Measurements from ENCODE around the gene PRPH.
"Not testable (repeated sequence)": the region's sequence is repeated elsewhere in the genome, so short reads cannot be mapped to it uniquely, and the experiment has no call there.

Gene PRPH

GRCh38 chr12:49331380-49332222 lies 36.7 kb downstream of the PRPH start:
- in situ Hi-C loops (cut with MboI; ENCODE audit: low sequenced_read_pairs), result no loop called here

- in situ Hi-C loops (cut with MboI; ENCODE audit: low sequenced_read_pairs), result no loop called here
Measured at GRCh38 chr12:49332441-49332861, 37.5 kb downstream of the PRPH start.

DNA sequence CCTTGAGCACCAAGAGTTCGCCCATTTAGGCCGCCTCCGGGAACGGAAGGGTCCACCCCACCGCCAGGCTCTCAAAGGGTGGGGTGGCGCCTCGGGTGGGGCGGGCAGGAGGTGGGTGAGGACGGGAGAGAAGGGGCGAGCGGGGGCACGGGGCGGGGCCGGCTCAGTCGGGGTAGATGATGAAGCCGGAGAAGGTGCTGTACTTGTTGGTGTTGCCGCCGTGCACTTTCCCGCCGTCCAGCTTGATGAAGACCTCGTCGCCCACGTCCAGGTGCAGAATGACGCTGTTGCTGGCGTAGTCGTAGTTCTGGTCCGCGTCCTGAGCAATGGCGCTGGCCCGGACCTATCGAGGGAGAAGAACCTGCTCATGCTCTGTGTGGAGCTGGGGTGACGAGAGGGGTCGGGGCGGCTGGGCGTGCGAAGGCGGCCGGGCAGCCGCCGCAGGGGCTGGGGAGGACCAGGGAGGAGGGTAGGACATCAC lies 38.0 kb downstream of the PRPH start:
- in situ Hi-C loops (cut with MboI; ENCODE audit: low sequenced_read_pairs), result no loop called here

DNA sequence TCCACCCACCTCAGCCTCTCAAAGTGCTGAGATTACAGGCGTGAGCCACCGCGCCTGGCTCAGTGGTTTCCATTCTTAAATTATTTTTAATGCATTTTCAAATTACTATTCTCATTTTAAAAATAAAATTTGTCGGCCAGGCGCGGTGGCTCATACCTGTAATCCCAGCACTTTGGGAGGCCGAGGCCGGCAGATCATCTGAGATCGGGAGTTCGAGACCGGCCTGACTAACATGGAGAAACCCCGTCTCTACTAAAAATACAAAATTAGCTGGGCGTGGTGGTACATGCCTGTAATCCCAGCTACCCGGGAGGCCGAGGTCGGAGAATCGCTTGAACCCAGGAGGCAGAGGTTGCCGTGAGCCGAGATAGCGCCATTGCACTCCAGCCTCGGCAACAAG lies 38.8 kb downstream of the PRPH start:
- in situ Hi-C loops (cut with MboI; ENCODE audit: low sequenced_read_pairs), result not testable (repeated sequence)

DNA sequence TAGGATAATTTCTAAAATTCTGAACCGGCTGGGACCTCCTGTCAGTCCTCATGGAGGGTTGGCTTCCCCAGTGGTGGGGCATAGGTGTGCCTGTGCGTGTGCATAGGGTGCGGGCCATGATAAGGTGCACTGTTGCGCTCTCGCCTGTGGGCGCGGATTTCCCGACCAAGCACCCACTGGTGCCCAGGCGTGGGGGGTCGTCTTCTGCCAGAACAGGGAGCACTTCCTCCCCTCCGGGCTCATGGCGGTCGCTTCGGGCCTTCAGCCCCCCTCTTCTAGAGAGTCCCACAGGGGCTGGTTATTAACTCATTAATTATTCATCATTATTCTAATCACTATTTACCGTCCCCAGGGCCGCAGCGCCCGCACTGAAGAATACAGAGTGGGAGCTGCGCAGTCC lies 39.3 kb downstream of the PRPH start:
- in situ Hi-C loops (cut with MboI; ENCODE audit: low sequenced_read_pairs), result no loop called here

GRCh38 chr12:49334681-49335080 lies 39.7 kb downstream of the PRPH start:
- in situ Hi-C loops (cut with MboI; ENCODE audit: low sequenced_read_pairs), result loop anchor here (5.0 kb wide), 1 partner anchor 47 kb away; no protein-coding TSS in a partner anchor

DNA sequence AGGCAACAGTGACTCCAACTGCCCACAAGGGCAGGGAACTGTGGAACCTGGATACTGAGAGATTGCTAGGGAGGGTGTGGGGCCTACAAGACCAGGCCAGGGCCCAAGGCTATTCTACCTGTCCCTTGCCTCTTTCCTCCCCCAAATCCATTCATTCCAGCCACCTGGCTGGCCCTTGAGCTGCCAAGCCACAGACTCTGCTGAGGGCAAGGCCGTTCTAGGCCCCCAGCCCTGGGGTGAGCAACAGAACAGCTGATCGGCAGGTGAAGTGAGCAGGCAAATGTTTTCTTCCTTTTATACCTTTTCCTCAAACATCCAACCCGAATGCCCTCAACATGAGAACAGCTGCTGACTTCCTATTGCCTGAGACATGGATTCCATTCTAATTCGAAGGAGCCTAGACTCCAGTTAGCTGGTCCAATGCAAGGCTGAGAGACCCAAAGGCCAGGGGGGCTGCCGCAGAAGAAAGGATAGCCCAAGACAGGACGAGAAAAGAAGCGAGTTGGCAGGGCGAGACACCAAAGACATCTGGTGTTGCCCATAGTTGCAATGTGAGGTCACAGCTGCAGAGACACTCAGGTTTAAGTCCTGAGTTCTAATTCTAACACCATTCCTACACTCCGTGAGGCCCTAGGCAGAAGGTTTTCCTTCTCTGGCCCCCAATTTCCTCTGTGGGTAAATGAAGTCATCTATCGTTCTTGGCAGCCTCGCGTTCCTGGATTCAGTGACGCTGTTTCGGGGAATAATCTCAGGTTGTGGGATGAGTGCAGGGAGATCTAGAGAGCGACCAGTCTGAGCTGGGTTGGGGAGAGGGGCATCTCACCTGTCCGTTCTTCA lies 40.4 kb downstream of the PRPH start:
- in situ Hi-C loops (cut with MboI; ENCODE audit: low sequenced_read_pairs), result loop anchor here (5.0 kb wide), 1 partner anchor 48 kb away; no protein-coding TSS in a partner anchor

DNA sequence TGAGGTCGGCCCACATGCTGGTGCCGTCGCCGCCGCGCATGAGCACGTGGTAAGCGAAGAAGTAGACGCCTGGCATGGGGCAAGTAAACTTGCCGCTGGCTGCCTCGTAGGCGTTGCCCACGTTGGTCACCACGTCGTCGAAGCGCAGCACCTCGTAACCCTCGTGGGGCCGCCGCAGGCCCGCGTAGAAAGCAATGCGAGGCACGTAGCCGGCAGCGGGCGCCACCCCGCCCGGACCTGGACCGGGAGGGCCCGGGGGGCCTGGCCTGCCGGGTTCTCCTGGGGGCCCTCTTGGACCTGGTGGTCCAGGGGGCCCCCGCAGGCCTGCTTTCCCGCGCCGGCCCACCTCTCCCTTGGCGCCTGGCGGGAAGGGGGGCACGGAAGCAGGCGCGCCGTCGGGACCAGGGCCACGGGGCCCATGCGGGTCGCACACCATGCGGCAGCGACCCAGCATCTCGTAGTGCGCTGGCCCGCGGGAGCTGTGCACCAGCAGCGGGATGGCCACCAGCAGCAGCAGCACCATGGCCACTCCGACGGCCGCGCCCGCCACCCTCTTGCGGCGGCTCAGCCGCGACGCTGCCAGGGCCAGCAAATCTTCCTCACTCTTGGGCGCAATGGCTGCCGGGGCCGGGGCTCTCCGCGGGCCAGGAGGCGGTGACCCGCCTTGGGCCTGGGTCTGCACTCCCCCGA lies 41.2 kb downstream of the PRPH start:
- in situ Hi-C loops (cut with MboI; ENCODE audit: low sequenced_read_pairs), result loop anchor here (5.0 kb wide), 1 partner anchor 49 kb away; no protein-coding TSS in a partner anchor

GRCh38 chr12:49336645-49337584 lies 42.0 kb downstream of the PRPH start, which contains the start of gene C1QL4:
TSS of gene C1QL4 (minus strand) at chr12:49337188. CDS start at chr12:49336477, 711 bp downstream.
- in situ Hi-C loops (cut with MboI; ENCODE audit: low sequenced_read_pairs), result loop anchor here (5.0 kb wide), 1 partner anchor 50 kb away; no protein-coding TSS in a partner anchor

DNA sequence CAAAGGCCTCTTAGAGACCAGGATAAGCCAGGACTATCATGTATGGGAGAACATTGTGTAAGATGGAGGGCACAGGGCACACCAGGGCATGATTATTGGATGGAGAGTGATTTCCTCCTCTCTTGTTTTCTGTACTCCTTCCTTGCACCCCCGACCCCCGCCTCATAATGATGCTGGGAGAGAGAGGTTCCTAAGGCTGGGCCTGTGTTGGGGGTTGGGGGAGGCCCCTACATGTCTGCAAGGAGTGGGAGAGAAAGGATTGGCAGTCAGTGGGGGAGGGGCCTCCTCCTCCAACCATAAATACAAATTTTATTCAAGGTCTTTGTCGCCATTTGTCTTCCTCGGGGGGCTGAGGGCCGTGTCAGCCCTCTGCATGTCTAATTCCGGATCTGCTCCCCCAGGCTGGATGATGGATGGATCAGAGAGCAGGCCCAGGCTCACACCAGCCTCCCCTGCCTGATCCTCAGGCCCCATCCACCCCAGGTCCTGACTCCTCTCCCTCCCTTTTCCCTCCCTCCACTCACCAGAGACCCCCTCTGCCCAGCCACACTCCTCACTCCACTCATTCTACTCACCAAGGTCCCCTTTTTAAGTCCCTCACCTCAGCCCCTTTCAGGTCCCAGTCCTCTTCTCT lies 44.0 kb downstream of the PRPH start:
- in situ Hi-C loops (cut with MboI; ENCODE audit: low sequenced_read_pairs), result loop anchor here (5.0 kb wide), 1 partner anchor 52 kb away; no protein-coding TSS in a partner anchor

- in situ Hi-C loops (cut with MboI; ENCODE audit: low sequenced_read_pairs), result loop anchor here (5.0 kb wide), 1 partner anchor 52 kb away; no protein-coding TSS in a partner anchor
Measured at GRCh38 chr12:49339464-49339861, 44.5 kb downstream of the PRPH start.

GRCh38 chr12:49340095-49340870 lies 45.3 kb downstream of the PRPH start:
- in situ Hi-C loops (cut with MboI; ENCODE audit: low sequenced_read_pairs), result no loop called here

GRCh38 chr12:49340971-49341776 lies 46.2 kb downstream of the PRPH start:
- in situ Hi-C loops (cut with MboI; ENCODE audit: low sequenced_read_pairs), result no loop called here

GRCh38 chr12:49341777-49342065 lies 46.8 kb downstream of the PRPH start:
- in situ Hi-C loops (cut with MboI; ENCODE audit: low sequenced_read_pairs), result no loop called here

- in situ Hi-C loops (cut with MboI; ENCODE audit: low sequenced_read_pairs), result no loop called here
Measured at GRCh38 chr12:49342066-49342913, 47.3 kb downstream of the PRPH start.

DNA sequence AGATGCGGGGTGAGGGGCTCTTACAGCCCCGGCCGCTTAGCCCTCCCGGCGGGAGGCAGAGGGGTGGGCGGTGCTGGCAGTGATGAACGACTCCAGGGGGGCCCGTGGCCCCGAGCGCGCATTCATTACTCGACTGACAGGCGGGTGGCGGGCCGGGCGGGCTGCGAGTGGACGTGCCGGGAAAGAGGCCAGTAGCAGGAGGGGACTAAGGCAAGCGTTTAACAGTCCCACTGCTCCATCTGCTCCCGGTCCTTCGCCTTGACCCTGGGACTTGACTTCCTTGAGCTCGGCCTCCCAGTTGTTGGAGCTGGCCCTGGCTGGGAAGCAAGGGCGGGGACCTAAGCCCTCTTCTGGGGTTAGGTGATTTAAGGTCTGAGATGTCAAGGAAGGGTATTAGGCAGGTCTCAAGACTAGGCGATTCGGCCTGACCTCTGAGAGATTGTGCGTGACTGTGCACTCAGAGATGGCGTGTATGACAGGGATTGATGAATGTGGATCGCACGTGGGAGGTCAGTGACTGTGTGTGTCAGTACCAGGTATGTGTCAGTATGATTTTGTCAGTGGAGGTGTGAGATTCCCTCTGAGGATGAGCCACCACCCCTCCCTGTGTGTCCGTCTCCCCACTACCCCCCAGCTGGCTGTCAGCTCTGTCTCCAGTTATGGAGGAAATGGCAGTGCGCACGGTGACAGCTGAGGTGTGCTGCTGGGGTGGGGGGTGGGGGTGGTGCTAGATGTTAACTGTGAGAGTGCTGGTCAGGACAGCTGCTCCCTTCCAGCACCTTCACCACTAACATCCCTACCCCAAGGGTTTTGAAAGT lies 48.2 kb downstream of the PRPH start:
- in situ Hi-C loops (cut with MboI; ENCODE audit: low sequenced_read_pairs), result no loop called here
